ENCODE measurements around the gene PICALM.
"Not testable (repeated sequence)": the region's sequence is repeated elsewhere in the genome, so short reads cannot be mapped to it uniquely, and the experiment has no call there.

DNA sequence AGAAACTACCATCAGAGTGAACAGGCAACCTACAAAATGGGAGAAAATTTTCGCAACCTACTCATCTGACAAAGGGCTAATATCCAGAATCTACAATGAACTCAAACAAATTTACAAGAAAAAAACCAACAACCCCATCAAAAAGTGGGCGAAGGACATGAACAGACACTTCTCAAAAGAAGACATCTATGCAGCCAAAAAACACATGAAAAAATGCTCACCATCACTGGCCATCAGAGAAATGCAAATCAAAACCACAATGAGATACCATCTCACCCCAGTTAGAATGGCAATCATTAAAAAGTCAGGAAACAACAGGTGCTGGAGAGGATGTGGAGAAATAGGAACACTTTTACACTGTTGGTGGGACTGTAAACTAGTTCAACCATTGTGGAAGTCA, 36.7 kb upstream of the PICALM start:
- TF ChIP-seq, protein P1, sequence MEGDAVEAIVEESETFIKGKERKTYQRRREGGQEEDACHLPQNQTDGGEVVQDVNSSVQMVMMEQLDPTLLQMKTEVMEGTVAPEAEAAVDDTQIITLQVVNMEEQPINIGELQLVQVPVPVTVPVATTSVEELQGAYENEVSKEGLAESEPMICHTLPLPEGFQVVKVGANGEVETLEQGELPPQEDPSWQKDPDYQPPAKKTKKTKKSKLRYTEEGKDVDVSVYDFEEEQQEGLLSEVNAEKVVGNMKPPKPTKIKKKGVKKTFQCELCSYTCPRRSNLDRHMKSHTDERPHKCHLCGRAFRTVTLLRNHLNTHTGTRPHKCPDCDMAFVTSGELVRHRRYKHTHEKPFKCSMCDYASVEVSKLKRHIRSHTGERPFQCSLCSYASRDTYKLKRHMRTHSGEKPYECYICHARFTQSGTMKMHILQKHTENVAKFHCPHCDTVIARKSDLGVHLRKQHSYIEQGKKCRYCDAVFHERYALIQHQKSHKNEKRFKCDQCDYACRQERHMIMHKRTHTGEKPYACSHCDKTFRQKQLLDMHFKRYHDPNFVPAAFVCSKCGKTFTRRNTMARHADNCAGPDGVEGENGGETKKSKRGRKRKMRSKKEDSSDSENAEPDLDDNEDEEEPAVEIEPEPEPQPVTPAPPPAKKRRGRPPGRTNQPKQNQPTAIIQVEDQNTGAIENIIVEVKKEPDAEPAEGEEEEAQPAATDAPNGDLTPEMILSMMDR (IDR thresholded peaks at IDR 0.05): not testable (repeated sequence)
- not testable (repeated sequence) for TF ChIP-seq POLR2A (IDR thresholded peaks at IDR 0.05)
